Ovary (tissue), 3 donors: ENCODE data around the gene SGO2.

Experiments used
- EP300 ChIP-seq: sonication (generic); formaldehyde crosslinking; IDR thresholded peaks from one replicate; pipeline ENCODE4 v1.6.1; 2017; ENCODE audit warnings: antibody characterized with exemption
- TF ChIP-seq, protein P1 (sequence below), 3 donors: fragments of 450-650 bp in 2 of 3; fragments of 200-600 bp in 1 of 3; IDR thresholded peaks; one replicate each; pipeline versions ENCODE4 v1.5.1 to v1.8.0; 2016 to 2022; ENCODE audit warnings: antibody characterized with exemption in 3 of 3, mild to moderate bottlenecking in 1 of 3
- donor health status: DM: no; HTN: no; CAD: no.

DNA sequence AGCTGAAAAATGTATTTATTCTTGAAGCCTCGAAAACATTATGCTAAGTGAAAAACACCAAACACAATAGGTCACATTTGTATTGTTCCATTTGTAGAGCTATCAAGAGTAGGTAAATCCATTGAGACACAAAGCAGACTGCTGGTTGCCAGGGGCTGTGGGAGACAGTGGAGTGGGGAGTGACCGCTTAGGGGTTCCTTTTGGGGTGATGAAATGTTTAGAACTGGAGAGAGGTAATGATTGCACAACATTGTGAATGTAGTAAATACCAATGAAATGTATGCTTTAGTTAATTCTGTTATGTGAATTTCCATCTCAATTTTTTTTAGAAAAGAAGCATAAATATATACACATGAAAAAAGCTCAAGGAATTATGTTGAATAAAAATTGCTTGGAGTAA is 32.0 kb upstream of the SGO2 start:
- TF ChIP-seq, protein P1, sequence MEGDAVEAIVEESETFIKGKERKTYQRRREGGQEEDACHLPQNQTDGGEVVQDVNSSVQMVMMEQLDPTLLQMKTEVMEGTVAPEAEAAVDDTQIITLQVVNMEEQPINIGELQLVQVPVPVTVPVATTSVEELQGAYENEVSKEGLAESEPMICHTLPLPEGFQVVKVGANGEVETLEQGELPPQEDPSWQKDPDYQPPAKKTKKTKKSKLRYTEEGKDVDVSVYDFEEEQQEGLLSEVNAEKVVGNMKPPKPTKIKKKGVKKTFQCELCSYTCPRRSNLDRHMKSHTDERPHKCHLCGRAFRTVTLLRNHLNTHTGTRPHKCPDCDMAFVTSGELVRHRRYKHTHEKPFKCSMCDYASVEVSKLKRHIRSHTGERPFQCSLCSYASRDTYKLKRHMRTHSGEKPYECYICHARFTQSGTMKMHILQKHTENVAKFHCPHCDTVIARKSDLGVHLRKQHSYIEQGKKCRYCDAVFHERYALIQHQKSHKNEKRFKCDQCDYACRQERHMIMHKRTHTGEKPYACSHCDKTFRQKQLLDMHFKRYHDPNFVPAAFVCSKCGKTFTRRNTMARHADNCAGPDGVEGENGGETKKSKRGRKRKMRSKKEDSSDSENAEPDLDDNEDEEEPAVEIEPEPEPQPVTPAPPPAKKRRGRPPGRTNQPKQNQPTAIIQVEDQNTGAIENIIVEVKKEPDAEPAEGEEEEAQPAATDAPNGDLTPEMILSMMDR (IDR thresholded peaks at IDR 0.05) = no peak
- no peak for TF ChIP-seq EP300
